ENCODE measurements around the gene HSD11B1L.

HSD11B1L gene, protein sequence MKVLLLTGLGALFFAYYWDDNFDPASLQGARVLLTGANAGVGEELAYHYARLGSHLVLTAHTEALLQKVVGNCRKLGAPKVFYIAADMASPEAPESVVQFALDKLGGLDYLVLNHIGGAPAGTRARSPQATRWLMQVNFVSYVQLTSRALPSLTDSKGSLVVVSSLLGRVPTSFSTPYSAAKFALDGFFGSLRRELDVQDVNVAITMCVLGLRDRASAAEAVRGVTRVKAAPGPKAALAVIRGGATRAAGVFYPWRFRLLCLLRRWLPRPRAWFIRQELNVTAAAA

DNA sequence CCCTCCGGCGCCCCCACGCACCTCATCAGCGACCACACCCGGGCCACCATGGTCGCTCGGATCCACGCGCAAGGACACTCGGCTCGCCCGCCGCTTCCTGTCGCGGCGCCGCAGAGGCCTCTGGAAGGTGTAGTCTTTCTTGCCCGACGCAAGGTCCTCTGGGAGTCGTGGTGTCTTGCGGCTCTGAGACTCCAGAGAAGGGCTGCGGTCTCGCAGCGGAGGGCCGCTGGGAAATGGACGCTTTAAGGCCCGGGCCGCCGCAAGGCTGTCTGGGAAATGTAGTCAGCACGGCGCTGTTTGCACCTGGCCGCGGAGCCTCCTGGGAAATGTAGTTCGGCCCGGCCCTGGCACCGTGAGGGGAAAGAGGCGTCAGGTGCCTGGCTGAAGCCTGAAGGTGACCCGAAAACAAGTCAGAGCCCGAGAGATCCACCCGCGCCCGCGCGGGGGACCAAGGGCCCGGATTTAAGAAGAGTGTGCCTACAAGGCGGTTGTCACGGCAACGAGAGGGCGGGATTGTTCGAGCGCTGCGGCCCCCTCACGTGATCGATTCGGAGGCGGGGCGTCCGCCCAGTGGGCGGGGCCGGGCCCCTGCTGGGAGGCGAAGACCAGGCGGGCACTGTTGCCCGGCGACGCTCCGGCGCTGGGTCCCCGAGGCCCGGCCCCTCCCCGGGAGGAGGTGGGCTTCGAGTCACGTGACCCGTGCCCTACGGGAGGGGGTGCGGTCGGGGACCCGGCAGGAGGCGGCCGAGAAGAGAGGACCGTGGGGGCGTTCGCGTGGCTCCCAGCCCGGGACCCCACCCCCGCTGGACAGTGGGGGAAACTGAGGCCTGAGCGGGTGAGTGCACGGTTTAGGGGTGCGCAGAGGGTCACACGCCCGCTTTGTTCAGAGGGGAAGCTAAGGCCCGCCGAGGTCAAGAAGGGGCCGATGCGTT is at the start of gene HSD11B1L, which contains the start of gene MICOS13:
Gene HSD11B1L (plus strand): TSS at position 591 of the 932 bp plus-strand sequence. CDS start 3,806 bp downstream, outside the sequence.
Gene MICOS13 (minus strand): TSS at position 80 of the 932 bp plus-strand sequence. CDS start 30 bp downstream, at position 50.
- DNase-seq = peak; percentile 99

DNA sequence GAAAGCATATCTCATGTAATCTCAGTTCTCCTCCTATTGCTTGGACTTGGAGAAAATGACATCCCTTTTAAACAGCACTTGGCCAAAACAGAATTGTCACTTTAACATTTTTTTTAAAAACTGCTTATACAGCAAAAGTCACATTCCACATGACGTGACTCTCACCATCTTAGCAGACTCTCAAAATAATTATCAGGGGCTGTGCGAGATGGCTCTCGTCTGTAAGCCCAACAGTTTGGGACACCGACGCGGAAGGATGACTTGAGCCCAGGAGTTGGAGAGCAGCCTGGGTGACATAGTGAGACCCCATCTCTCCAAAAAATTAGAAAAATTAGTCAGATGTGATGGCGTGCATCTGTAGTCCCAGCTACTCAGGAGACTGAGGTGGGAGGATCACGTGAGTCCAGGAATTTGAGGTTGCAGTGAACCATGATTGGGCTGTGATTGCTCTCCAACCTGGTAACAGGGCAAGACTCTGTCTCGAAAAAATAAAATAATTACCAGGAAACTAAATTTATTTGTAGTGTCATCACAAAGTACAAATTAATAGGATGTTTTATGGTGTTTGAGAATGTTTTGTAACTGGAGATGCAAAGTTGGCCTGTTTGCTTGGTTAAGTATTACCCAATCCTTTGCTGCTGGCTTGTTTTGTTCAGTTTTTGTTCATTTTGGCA is 49.1 kb upstream of the HSD11B1L start:
- no peak for DNase-seq

DNA sequence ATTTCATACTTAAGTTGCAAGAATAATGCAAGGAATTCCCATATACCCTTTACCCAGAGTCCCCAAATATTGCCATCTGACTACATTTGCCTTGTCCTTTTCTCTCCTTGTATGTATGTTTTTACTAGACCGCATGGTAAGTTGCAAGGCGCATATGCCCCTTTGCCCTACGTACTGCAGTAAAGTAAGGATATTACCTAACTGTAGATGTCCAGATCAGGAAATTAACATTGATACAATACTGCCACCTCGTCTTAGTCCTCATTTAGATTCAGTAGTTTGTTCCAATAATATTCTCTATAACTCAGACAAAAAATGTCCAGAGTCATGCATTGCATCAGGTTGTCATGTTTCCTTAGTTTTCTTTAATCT is 48.6 kb upstream of the HSD11B1L start:
- no peak for DNase-seq

DNA sequence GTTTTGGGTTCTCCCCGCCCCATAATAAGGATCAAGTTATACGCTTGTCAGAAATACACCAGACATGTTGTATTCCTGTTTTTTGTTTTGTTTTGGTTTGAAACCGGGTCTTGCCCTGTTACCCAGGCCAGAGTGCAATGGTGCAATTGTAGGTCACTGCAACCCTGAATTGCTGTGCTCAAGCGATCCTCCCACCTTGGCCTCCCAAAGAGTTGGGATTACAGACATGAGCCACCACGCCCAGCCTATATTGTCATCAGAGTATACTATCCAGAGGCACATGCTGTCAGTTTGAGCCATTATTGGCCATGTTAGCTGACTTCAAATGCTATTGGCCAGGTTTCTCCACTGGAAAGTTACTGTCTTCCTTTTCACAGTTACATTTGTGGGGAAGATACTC is 48.2 kb upstream of the HSD11B1L start:
- DNase-seq = no peak

- DNase-seq = no peak
These were observed 45.4 kb upstream of the HSD11B1L start for GRCh38 chr19:5635427-5635826.

GRCh38 chr19:5637971-5638370 is 42.9 kb upstream of the HSD11B1L start:
- no peak for DNase-seq

DNA sequence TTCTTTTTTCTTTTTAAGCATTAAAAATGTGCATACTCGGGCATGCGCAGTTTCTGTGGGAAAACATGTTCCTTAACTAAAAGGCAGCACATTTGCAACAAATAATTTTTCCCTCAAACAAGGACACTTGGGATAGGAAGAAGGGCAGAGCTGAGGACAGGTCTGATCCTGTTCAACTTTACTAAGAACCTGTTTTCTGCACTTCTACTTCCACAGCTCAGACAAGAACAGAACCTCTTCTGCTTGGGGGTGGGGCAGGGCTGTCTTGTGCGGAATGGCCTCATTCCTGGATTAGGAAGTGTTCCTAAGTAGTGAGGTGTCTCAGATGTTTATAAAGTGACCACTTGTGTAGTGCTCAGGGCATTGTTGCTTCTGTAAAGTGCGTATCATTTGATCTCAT is 39.7 kb upstream of the HSD11B1L start:
- no peak for DNase-seq

- no peak for DNase-seq
These were observed 38.6 kb upstream of the HSD11B1L start for GRCh38 chr19:5642204-5642603.

GRCh38 chr19:5643060-5643459 is 37.8 kb upstream of the HSD11B1L start:
- DNase-seq = no peak

DNA sequence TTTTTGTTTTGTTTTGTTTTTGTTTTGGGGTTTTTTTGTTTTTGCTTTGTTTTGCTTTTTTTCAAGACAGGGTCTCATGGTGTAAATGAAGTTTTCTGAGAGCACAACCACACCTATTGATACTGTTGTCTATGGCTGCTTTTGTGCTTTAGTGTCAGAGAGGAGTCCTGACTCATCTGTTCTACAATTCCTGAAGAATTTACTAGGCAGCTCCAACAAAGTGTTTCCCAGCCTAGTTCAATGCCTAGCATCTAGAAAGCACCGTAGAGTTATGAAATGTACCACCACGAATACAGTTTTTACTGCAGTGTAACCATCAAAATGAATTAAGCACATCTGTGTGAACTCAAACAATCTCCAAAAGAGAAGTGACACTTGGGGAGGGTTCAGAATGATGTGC is 36.8 kb upstream of the HSD11B1L start:
- no peak for DNase-seq

DNA sequence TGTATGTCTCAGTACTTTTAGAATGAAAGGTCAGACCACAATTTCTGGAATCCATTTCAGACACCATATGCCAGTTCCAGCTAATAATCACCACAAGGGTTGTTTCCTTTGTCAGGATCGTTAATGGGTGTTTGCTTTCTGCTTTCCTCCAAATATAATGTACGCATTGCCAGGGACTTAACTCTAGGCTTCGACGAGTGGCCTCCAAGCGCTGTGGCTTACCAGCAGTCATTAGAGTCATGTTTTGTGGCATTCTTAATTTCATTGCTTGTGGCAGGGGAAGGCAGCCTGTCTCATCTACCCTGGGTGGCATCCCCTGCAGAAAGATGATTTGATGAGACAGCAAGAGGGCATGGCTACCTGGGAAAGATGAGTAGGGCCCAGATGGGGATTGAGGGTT is 35.4 kb upstream of the HSD11B1L start:
- DNase-seq = peak; percentile 48

DNA sequence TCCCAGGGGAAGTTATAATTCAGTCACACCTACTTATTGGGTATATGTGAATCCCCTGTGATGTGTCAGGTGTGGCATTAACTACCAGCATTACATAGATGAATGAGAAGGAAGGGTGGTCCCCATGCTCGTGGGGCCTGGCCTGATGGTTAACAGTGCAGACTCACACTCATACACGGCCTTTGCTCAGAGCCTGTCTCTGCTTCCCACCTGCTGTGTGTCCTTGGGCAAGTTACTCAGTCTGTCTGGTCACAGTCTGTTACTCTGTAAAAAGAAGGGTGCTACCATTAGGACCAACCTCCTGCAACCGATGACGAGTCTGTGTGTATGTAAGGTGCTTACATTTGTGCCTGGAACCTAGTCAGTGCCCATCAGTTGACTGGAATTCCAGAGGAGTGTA is 34.1 kb upstream of the HSD11B1L start:
- no peak for DNase-seq

DNA sequence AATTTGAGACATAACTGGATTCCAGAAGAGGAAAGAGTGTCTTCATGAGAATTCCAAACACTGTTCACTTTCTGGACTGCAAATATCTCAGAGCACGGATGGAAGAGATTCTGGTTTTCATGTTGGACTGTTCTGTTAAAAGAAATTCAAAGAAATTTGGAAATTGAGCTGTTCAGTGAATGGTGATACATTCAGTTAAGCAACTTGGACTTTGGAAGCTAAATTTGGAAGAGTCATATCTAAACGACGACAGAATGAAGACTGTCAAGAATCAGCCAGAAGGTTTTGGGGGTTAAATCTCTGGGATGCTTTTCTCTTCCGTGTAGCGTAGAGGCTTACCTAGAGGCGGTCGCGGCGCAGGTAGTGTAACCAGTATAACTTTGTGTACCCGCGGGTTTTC is 32.4 kb upstream of the HSD11B1L start:
- no peak for DNase-seq

DNA sequence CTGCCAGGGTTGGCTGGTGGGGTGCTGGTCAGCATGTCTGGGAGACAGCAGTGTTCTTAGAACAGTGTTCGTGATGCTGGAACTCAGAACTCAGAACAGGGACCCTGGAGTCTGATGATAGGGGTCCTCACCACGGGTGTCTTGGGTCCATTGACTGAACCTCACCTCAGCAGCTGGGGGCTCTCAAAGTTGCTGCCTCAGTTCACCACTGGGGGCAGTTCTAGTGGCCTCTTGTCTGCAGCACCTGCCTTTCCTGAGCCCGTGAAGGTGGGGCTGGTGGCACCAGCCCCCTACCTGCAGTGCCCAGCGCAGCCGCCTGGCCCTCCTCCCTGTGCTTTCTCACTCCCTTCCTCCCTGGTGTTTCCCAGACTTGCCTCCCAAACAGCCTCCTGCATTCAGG is 29.5 kb upstream of the HSD11B1L start:
- DNase-seq = no peak

DNA sequence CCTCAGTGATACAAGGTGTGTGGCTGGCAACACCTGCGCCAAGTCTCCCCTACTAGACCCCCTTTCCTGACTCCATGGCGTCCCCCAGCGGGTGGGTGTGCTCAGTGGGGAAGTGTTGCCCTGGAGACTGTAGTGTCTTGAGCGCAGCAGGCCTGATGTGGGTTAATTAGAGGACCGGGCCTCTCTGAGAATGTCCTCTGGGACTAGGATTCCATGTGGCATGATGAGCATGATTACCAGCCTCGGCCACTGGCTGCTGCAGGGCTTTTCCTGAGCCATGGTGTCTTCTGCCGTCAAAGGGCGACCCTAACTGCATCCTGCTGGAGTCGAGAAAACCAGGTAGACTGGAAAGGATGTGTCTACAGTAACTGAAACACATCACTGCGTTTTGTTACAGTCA is 28.6 kb upstream of the HSD11B1L start:
- no peak for DNase-seq

- DNase-seq = no peak
These were observed 25.9 kb upstream of the HSD11B1L start for GRCh38 chr19:5654931-5655330.

DNA sequence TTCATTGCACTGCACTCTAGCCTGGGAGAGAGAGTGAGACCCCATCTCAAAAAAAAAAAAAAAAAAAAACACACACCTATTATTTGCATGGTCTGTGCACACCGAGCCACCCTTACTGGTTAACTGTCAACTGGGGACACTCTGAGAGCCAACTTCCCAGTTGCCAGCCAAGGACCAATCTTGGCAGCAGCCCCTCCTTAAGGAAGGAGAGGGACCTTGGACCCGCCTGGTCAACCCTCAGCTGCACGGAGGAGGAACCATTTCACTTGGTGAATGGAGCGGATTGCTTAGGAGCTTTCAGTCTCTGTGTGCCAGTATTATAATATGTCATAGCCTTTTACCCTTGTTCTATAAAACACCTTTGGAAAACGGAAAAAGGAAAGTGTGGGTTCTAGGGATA is 25.4 kb upstream of the HSD11B1L start:
- DNase-seq = no peak

DNA sequence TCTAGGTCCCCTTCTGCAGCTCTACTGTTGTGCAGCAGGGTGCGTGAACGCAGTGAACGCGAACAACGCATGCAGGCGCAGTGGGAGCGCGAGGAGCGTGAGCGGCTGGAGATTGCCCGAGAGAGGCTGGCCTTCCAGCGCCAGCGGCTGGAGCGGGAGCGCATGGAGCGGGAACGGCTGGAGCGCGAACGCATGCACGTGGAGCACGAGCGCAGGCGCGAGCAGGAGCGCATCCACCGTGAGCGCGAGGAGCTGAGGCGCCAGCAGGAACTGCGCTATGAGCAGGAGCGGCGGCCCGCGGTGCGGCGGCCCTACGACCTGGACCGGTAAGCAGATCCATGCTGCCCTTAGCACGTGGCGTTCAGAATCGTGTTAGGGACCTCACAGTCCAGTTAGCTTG is 19.3 kb upstream of the HSD11B1L start:
- no peak for DNase-seq

- DNase-seq = no peak
These were observed 16.9 kb upstream of the HSD11B1L start for GRCh38 chr19:5663904-5664303.

- no peak for DNase-seq
These were observed 16.3 kb upstream of the HSD11B1L start for GRCh38 chr19:5664515-5664914.

- DNase-seq = no peak
These were observed 14.9 kb upstream of the HSD11B1L start for GRCh38 chr19:5665781-5666513.

GRCh38 chr19:5666921-5667610 is 13.8 kb upstream of the HSD11B1L start:
- DNase-seq = no peak

Measured in NCI-H1105 treated with DMSO at 0.1 percent for 48 hours (cell line).